ENCODE measurements around the gene PSMC3IP.
A peak's percentile ranks its signal among the peaks of the same experiment; 100 is the strongest.

PSMC3IP gene

GRCh38 chr17:42537156-42537805 lies 40.2 kb downstream of the PSMC3IP start:
- DNase-seq = no peak

DNA sequence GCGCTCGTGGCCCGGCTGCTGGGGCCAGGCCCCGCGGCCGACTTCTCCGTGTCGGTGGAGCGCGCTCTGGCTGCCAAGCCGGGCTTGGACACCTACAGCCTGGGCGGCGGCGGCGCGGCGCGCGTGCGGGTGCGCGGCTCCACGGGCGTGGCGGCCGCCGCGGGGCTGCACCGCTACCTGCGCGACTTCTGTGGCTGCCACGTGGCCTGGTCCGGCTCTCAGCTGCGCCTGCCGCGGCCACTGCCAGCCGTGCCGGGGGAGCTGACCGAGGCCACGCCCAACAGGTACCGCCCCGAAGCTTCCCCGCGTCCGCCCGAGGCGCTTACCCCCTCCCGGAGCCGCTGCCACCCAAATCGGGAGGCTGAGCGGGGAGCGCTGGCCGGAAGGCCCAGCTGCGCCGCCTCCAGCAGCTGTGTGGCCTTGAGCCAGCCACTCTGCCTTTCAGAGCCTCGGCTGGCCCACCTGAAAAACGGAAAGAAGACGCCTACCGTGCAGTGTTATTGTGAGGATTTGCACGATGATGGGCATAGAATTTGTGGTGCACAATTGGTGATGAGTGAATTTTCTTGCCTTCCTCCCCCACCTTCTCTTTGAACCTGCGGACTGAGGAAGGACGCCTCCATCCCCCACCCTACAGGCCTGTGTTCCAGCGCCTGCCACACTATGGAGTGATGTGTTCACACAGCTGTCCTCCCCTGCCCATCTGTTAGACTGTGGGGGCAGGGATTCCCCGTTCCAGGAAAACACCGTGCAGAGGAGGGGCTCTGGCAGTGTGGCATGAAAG lies 41.0 kb downstream of the PSMC3IP start:
- DNase-seq = peak; percentile 67 to 68

GRCh38 chr17:42536048-42536371 lies 41.5 kb downstream of the PSMC3IP start, which contains the start of gene NAGLU:
Gene NAGLU (plus strand): TSS chr17:42536241. CDS start chr17:42536273, 32 bp downstream.
- DNase-seq = peak; percentile 80 to 84

- DNase-seq = no peak
Measured at GRCh38 chr17:42535155-42536047, 42.1 kb downstream of the PSMC3IP start.

DNA sequence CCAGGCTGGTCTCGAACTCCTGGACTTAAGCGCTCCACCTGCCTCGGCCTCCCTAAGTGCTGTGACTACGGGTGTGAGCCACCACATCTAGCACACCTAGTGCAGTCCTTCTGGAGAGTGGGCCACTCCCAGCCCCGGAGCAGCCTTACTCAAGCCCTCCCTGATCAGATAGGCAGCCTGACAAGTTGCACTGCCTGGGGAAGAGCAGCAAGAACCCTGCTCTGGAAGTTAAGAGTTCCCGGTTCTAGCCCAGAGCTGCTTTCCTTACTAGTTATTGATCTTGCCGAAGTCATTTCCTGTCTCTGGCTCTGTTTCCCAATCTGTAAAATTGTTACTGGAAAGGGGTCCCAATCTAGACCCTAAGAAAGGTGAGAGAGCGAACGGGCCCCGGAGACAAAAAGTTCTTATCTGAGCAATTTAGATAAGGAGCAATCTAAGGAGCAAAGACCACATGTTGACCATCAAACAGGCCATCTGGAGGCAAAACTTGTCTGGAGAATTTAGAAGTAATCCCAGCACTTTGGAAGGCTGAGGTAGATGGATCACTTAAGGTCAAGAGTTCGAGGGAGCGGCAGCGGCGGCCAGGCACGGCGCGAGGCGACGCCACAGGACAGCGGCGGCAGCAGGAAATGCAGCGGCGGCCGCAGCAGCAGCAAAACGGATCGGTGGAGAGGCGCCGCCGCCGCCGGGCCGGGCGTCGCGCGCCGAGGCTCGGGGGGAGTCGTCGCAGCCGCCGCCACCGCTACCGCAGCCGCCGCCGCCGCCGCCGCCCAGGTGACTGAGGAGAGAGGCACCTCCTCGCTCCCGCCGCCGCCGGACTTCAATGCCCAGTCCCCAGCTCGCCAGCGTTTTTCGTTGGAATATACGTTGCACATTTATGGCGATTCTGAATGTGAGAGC lies 45.8 kb downstream of the PSMC3IP start:
- peak; percentile 57 to 60 for DNase-seq

- DNase-seq = no peak
Measured at GRCh38 chr17:42530952-42531454, 46.5 kb downstream of the PSMC3IP start.

- DNase-seq = no peak
Measured at GRCh38 chr17:42529061-42529460, 48.5 kb downstream of the PSMC3IP start.

DNA sequence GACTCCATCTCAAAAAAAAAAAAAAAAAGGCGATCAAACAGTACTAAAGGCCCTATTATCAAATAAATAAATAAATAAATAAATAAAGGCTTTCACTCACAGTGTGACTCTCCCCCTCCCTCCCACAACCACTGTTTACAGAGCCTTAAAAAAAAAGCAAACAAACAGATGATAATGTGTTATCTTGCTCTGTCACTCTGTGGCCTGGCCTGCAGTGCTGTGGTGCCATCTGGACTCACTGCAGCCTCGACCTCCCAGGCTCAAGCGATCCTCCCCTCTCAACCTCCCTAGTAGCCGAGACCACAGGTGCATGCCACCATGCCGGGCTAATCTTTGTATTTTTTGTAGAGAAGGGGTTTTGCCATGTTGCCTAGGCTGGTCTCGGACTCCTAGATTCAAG lies 49.6 kb downstream of the PSMC3IP start:
- DNase-seq = no peak

DNA sequence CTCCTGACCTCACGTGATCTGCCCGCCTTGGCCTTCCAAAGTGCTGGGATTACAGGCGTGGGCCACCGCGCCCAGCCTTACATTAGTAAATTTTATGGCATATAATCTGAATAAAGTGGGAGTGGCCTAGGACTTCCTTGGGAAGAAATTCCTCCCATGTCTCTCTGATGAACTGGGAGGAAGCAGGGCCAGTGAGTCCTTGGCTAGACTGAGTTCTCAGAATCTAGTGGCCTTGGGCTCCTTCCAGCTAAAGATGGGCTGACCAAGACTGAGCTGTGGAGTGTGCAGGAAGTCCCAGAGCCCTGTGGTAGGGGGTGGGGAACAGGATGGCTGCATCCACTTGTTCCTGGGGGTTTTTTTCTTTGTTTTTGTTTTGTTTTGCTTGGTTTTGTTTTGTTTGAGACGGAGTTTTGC lies 51.5 kb downstream of the PSMC3IP start:
- no peak for DNase-seq

GRCh38 chr17:42525221-42525620 lies 52.3 kb downstream of the PSMC3IP start:
- DNase-seq = no peak

- no peak for DNase-seq
Measured at GRCh38 chr17:42522798-42523278, 54.7 kb downstream of the PSMC3IP start.

All from CD4-positive, alpha-beta T cell treated with Interleukin-1 beta for 1 hour (primary cell).